ENCODE results near the gene IFNG-AS1. TPM values are rescaled to one million over a fixed set of nuclear protein-coding genes. Genes with fewer than 3 reads are reported as not detected.

IFNG-AS1 gene
- total RNA-seq, 1 donor = 1.7 TPM

- Histone ChIP-seq H3K4me1 (ENCODE audit: insufficient read depth, low read length) (peaks cover 4% of the 10 kb centered on the region), H3K9me3 (ENCODE audit: low read depth, low read length) (no peaks in the 10 kb centered on the region), H3K4me3 (ENCODE audit: low read length) (no peak overlapping the region), H3K27me3 (ENCODE audit: insufficient read depth, low read length) (no peaks in the 10 kb centered on the region)
These were observed 22.1 kb downstream of the IFNG-AS1 start for GRCh38 chr12:68011206-68011881.

- no peak overlapping the region for H3K4me3 ChIP-seq (ENCODE audit: low read length)
- no peaks in the 10 kb centered on the region for H3K9me3 ChIP-seq (ENCODE audit: low read depth, low read length)
- H3K27me3 ChIP-seq (ENCODE audit: insufficient read depth, low read length) = no peaks in the 10 kb centered on the region
- H3K4me1 ChIP-seq (ENCODE audit: insufficient read depth, low read length) = peaks cover 4% of the 10 kb centered on the region
These were observed 22.6 kb downstream of the IFNG-AS1 start for GRCh38 chr12:68011882-68012207.

- H3K27me3 ChIP-seq (ENCODE audit: insufficient read depth, low read length) = no peaks in the 10 kb centered on the region
- no peaks in the 10 kb centered on the region for H3K9me3 ChIP-seq (ENCODE audit: low read depth, low read length)
- H3K4me1 ChIP-seq (ENCODE audit: insufficient read depth, low read length) = peaks cover 4% of the 10 kb centered on the region
- H3K4me3 ChIP-seq (ENCODE audit: low read length) = no peak overlapping the region
These were observed 23.5 kb downstream of the IFNG-AS1 start for GRCh38 chr12:68012712-68013111.

GRCh38 chr12:68013181-68013580, 23.9 kb downstream of the IFNG-AS1 start:
- Histone ChIP-seq H3K4me3 (ENCODE audit: low read length) (no peak overlapping the region), H3K9me3 (ENCODE audit: low read depth, low read length) (no peaks in the 10 kb centered on the region), H3K27me3 (ENCODE audit: insufficient read depth, low read length) (no peaks in the 10 kb centered on the region)

GRCh38 chr12:68016136-68016535, 26.9 kb downstream of the IFNG-AS1 start:
- H3K4me3 ChIP-seq (ENCODE audit: low read length) = no peak overlapping the region
- peaks cover 4% of the 10 kb centered on the region for H3K4me1 ChIP-seq (ENCODE audit: insufficient read depth, low read length)
- no peaks in the 10 kb centered on the region for H3K27me3 ChIP-seq (ENCODE audit: insufficient read depth, low read length)
- no peaks in the 10 kb centered on the region for H3K9me3 ChIP-seq (ENCODE audit: low read depth, low read length)

More at GRCh38 chr12:68013181-68013580, 23.9 kb downstream of the IFNG-AS1 start:
- H3K4me1 ChIP-seq (ENCODE audit: insufficient read depth, low read length) = peaks cover 4% of the 10 kb centered on the region

- Histone ChIP-seq H3K4me1 (ENCODE audit: insufficient read depth, low read length) (no peaks in the 10 kb centered on the region), H3K4me3 (ENCODE audit: low read length) (no peak overlapping the region), H3K27me3 (ENCODE audit: insufficient read depth, low read length) (no peaks in the 10 kb centered on the region)
These were observed 29.1 kb downstream of the IFNG-AS1 start for GRCh38 chr12:68018315-68018714.

GRCh38 chr12:68020049-68020448, 30.8 kb downstream of the IFNG-AS1 start:
- Histone ChIP-seq H3K9me3 (ENCODE audit: low read depth, low read length) (no peaks in the 10 kb centered on the region), H3K4me3 (ENCODE audit: low read length) (no peak overlapping the region), H3K27me3 (ENCODE audit: insufficient read depth, low read length) (no peaks in the 10 kb centered on the region), H3K4me1 (ENCODE audit: insufficient read depth, low read length) (no peaks in the 10 kb centered on the region)

More at GRCh38 chr12:68018315-68018714, 29.1 kb downstream of the IFNG-AS1 start:
- no peaks in the 10 kb centered on the region for H3K9me3 ChIP-seq (ENCODE audit: low read depth, low read length)

GRCh38 chr12:68020699-68021098, 31.5 kb downstream of the IFNG-AS1 start:
- H3K9me3 ChIP-seq (ENCODE audit: low read depth, low read length) = no peaks in the 10 kb centered on the region

GRCh38 chr12:68028647-68029046, 39.4 kb downstream of the IFNG-AS1 start:
- no peaks in the 10 kb centered on the region for H3K4me1 ChIP-seq (ENCODE audit: insufficient read depth, low read length)
- H3K27me3 ChIP-seq (ENCODE audit: insufficient read depth, low read length) = no peaks in the 10 kb centered on the region
- H3K9me3 ChIP-seq (ENCODE audit: low read depth, low read length) = no peaks in the 10 kb centered on the region
- no peak overlapping the region for H3K4me3 ChIP-seq (ENCODE audit: low read length)

More at GRCh38 chr12:68020699-68021098, 31.5 kb downstream of the IFNG-AS1 start:
- H3K4me3 ChIP-seq (ENCODE audit: low read length) = no peak overlapping the region
- H3K27me3 ChIP-seq (ENCODE audit: insufficient read depth, low read length) = no peaks in the 10 kb centered on the region
- no peaks in the 10 kb centered on the region for H3K4me1 ChIP-seq (ENCODE audit: insufficient read depth, low read length)

GRCh38 chr12:68030248-68030647, 41.0 kb downstream of the IFNG-AS1 start:
- no peaks in the 10 kb centered on the region for H3K27me3 ChIP-seq (ENCODE audit: insufficient read depth, low read length)
- H3K4me3 ChIP-seq (ENCODE audit: low read length) = no peak overlapping the region
- H3K9me3 ChIP-seq (ENCODE audit: low read depth, low read length) = no peaks in the 10 kb centered on the region
- no peaks in the 10 kb centered on the region for H3K4me1 ChIP-seq (ENCODE audit: insufficient read depth, low read length)

GRCh38 chr12:68031174-68031573, 41.9 kb downstream of the IFNG-AS1 start:
- Histone ChIP-seq H3K4me3 (ENCODE audit: low read length) (no peak overlapping the region), H3K4me1 (ENCODE audit: insufficient read depth, low read length) (no peaks in the 10 kb centered on the region), H3K9me3 (ENCODE audit: low read depth, low read length) (no peaks in the 10 kb centered on the region), H3K27me3 (ENCODE audit: insufficient read depth, low read length) (no peaks in the 10 kb centered on the region)

GRCh38 chr12:68031881-68032739, 42.9 kb downstream of the IFNG-AS1 start:
- H3K4me3 ChIP-seq (ENCODE audit: low read length) = no peak overlapping the region
- no peaks in the 10 kb centered on the region for H3K27me3 ChIP-seq (ENCODE audit: insufficient read depth, low read length)
- H3K4me1 ChIP-seq (ENCODE audit: insufficient read depth, low read length) = no peaks in the 10 kb centered on the region
- no peaks in the 10 kb centered on the region for H3K9me3 ChIP-seq (ENCODE audit: low read depth, low read length)

- Histone ChIP-seq H3K9me3 (ENCODE audit: low read depth, low read length) (no peaks in the 10 kb centered on the region), H3K27me3 (ENCODE audit: insufficient read depth, low read length) (no peaks in the 10 kb centered on the region), H3K4me3 (ENCODE audit: low read length) (no peak overlapping the region), H3K4me1 (ENCODE audit: insufficient read depth, low read length) (no peaks in the 10 kb centered on the region)
These were observed 45.3 kb downstream of the IFNG-AS1 start for GRCh38 chr12:68034567-68034966.

- Histone ChIP-seq H3K27me3 (ENCODE audit: insufficient read depth, low read length) (no peaks in the 10 kb centered on the region), H3K4me3 (ENCODE audit: low read length) (no peak overlapping the region), H3K9me3 (ENCODE audit: low read depth, low read length) (no peaks in the 10 kb centered on the region), H3K4me1 (ENCODE audit: insufficient read depth, low read length) (no peaks in the 10 kb centered on the region)
These were observed 47.4 kb downstream of the IFNG-AS1 start for GRCh38 chr12:68036642-68037041.

GRCh38 chr12:68037616-68038255, 48.5 kb downstream of the IFNG-AS1 start:
- Histone ChIP-seq H3K4me1 (ENCODE audit: insufficient read depth, low read length) (no peaks in the 10 kb centered on the region), H3K9me3 (ENCODE audit: low read depth, low read length) (no peaks in the 10 kb centered on the region), H3K4me3 (ENCODE audit: low read length) (no peak overlapping the region), H3K27me3 (ENCODE audit: insufficient read depth, low read length) (no peaks in the 10 kb centered on the region)
